Measurements from ENCODE around the gene SPATA32. TPM values are rescaled to one million over a fixed set of nuclear protein-coding genes. Genes with fewer than 3 reads are reported as not detected.

The SPATA32 gene
- total RNA-seq = not detected in 2 replicates

GRCh38 chr17:45261577-45262515 is at the start of gene SPATA32:
Gene SPATA32 (minus strand): TSS chr17:45262094. CDS start chr17:45262016, 78 bp downstream.

GRCh38 chr17:45221081-45222013 is 40.5 kb downstream of the SPATA32 start, which contains the start of gene FMNL1:
Gene FMNL1 (plus strand): TSS chr17:45221885. CDS start chr17:45222125, 240 bp downstream.

Other genes with a start within 250 kb of the SPATA32 start
- 17.2 and 30.6 TPM in 2 replicates for gene DCAKD, start 210.5 kb downstream of the SPATA32 start, total RNA-seq
- gene NMT1, start 200.8 kb downstream of the SPATA32 start, total RNA-seq = 48.7 and 116 TPM in 2 replicates
- gene PLCD3, start 129.6 kb downstream of the SPATA32 start, total RNA-seq = 10.2 and 31.5 TPM in 2 replicates
- 2.6 and 3.9 TPM in 2 replicates for gene ACBD4, start 126.4 kb downstream of the SPATA32 start, total RNA-seq
- gene HEXIM1, start 113.6 kb downstream of the SPATA32 start, total RNA-seq = 5.8 and 8.6 TPM in 2 replicates
- gene HEXIM2, start 100.2 kb downstream of the SPATA32 start, total RNA-seq = 3.3 and 4.4 TPM in 2 replicates
- 2.3 and 2.7 TPM in 2 replicates for gene FMNL1, start 40.2 kb downstream of the SPATA32 start, total RNA-seq
- gene MAP3K14, start 54.9 kb upstream of the SPATA32 start, total RNA-seq = 1.9 and 3.6 TPM in 2 replicates
- gene ARHGAP27, start 170.8 kb upstream of the SPATA32 start, total RNA-seq = 20.9 and 34.3 TPM in 2 replicates
- gene PLEKHM1, start 228.6 kb upstream of the SPATA32 start, total RNA-seq = 10.0 and 32.0 TPM in 2 replicates